ENCODE data around the gene ITFG1. TPM values are rescaled to one million over a fixed set of nuclear protein-coding genes. Genes with fewer than 3 reads are reported as not detected.

Gene ITFG1
- total and polyA plus RNA-seq, 9 of the 15 experiments (the other 6 are each of a cell fraction or from before 2014, with no cell fraction given): 17.1 to 83.5 (median 35.8) TPM

GRCh38 chr16:47492428-47493377 lies 31.8 kb upstream of the ITFG1 start (continued):
- TF ChIP-seq CTCF (IDR thresholded peaks at IDR 0.05 in 2 of 3, conservative IDR thresholded peaks at IDR 0.05 in 1 of 3; ENCODE audit: insufficient read depth in 2 of 3, low read depth in 1 of 3, low read length in 3 of 3) (0 out of 6 replicates have a peak, but pooled peaks of 1 of the 3 experiments have one; percentile 10), SRSF1 (IDR thresholded peaks at IDR 0.05; ENCODE audit: low read depth, low read length) (no peak), PTBP1 (IDR thresholded peaks at IDR 0.05; ENCODE audit: low read depth, low read length) (no peak), GATAD2B (IDR thresholded peaks at IDR 0.05; ENCODE audit: borderline replicate concordance) (peak; percentile 35; the same call in 1 of the 2 replicates), TAF1 (IDR thresholded peaks at IDR 0.05; ENCODE audit: control insufficient read depth, extremely low read depth, insufficient read depth, low read length, severe bottlenecking) (peak; percentile 88), TCF3 (CRISPR knock-in tag; IDR thresholded peaks at IDR 0.05) (no peak), TFAM (CRISPR knock-in tag; conservative IDR thresholded peaks at IDR 0.05) (no peak), MAFF (IDR thresholded peaks at IDR 0.05; ENCODE audit: low read length) (0 out of 2 replicates have a peak, but pooled peaks have one; percentile 1), TBP (optimal IDR thresholded peaks at IDR 0.05; ENCODE audit: low read depth, low read length) (peak; percentile 69), DEAF1 (CRISPR knock-in tag; IDR thresholded peaks at IDR 0.05) (no peak), VEZF1 (CRISPR knock-in tag; IDR thresholded peaks at IDR 0.05) (peak; percentile 61), EP300 (IDR thresholded peaks at IDR 0.05; ENCODE audit: low read length) (peak; percentile 56; the same call in 1 of the 2 replicates), GMEB1 (CRISPR knock-in tag; IDR thresholded peaks at IDR 0.05) (no peak), PRDM10 (IDR thresholded peaks at IDR 0.05; ENCODE audit: partially characterized antibody) (peak; percentile 53), ZNF217 (CRISPR knock-in tag; IDR thresholded peaks at IDR 0.05) (no peak)
